OCI-LY7 (cell line): ENCODE measurements around the gene STIM1. TPM values are rescaled to one million over a fixed set of nuclear protein-coding genes. Genes with fewer than 3 reads are reported as not detected.

Experiments
- BruUV-seq: library from RNA; stranded (reverse); fragments of 400-500 nt; replicated peaks from 2 replicates; lab custom pipeline; 2021; lab: Mats Ljungman, UMichigan
- CTCF ChIA-PET: fragments of 300-600 bp; sonication (Branson Sonifier 250); formaldehyde crosslinking; loops from one replicate; lab custom pipeline; 2022; ENCODE audit warnings: antibody characterized with exemption; ENCODE audit not compliant: unreplicated experiment; lab: Charles Lee
- POLR2A ChIA-PET: fragments of 300-600 bp; sonication (Branson Sonifier 250); formaldehyde crosslinking; loops from one replicate; lab custom pipeline; 2022; ENCODE audit warnings: antibody characterized with exemption; lab: Charles Lee
- DNase-seq: peaks from one replicate; pipeline ENCODE4 v3.0.0-alpha.2; 2015; ENCODE audit warnings: low spot score
- H2AFZ ChIP-seq: fragments of 200-600 bp; sonication (generic), shearing (Covaris generic); 2 replicates; pipeline ENCODE4 v1.6.1; 2014; ENCODE audit warnings: mild to moderate bottlenecking, antibody characterized with exemption, low read length, moderate library complexity
- H3K27ac ChIP-seq: fragments of 200-600 bp; sonication (generic); 2 replicates; pipeline ENCODE4 v1.5.1; 2014; ENCODE audit warnings: mixed run types, low read depth, mild to moderate bottlenecking, moderate library complexity, low read length, inconsistent platforms; ENCODE audit not compliant: poor library complexity, severe bottlenecking
- H3K36me3 ChIP-seq: fragments of 200-600 bp; sonication (generic); 2 replicates; pipeline ENCODE4 v1.6.1; 2014; ENCODE audit warnings: mild to moderate bottlenecking, antibody characterized with exemption, low read length, moderate library complexity, mixed read lengths; ENCODE audit not compliant: insufficient read depth
- H3K4me1 ChIP-seq: fragments of 200-600 bp; sonication (generic); 2 replicates; pipeline ENCODE4 v1.5.1; 2014; ENCODE audit warnings: mild to moderate bottlenecking, low read length; ENCODE audit not compliant: insufficient read depth, poor library complexity, severe bottlenecking
- H3K4me2 ChIP-seq: fragments of 200-600 bp; sonication (generic); 2 replicates; pipeline ENCODE4 v1.6.1; 2014; ENCODE audit warnings: mild to moderate bottlenecking, low read length
- H3K4me3 ChIP-seq: fragments of 200-600 bp; sonication (generic); 2 replicates; pipeline ENCODE4 v1.5.1; 2014; ENCODE audit warnings: mild to moderate bottlenecking, low read depth, low read length; ENCODE audit not compliant: poor library complexity, severe bottlenecking
- H3K79me2 ChIP-seq: fragments of 200-600 bp; sonication (generic); 2 replicates; pipeline ENCODE4 v1.6.1; 2016; ENCODE audit warnings: low read depth, mild to moderate bottlenecking, low read length, moderate library complexity, mixed read lengths; ENCODE audit not compliant: insufficient read depth
- H3K9me2 ChIP-seq: fragments of 200-600 bp; sonication (generic); 2 replicates; pipeline ENCODE4 v1.6.1; 2016; ENCODE audit warnings: mild to moderate bottlenecking, low read length, mixed read lengths; ENCODE audit not compliant: insufficient read depth
- H3K9me3 ChIP-seq: fragments of 200-600 bp; sonication (generic); 2 replicates; pipeline ENCODE4 v1.6.1; 2014; ENCODE audit warnings: mild to moderate bottlenecking, mixed run types, low read length, mixed read lengths
- H4K20me1 ChIP-seq: fragments of 200-600 bp; sonication (generic); 2 replicates; pipeline ENCODE4 v1.6.1; 2014; ENCODE audit warnings: mild to moderate bottlenecking, antibody characterized with exemption, low read length, moderate library complexity, mixed read lengths; ENCODE audit not compliant: insufficient read depth
- EZH2phosphoT487 ChIP-seq: fragments of 200-600 bp; sonication (generic); IDR thresholded peaks from 2 replicates; pipeline ENCODE4 v1.6.1; 2018; ENCODE audit warnings: low read depth, borderline replicate concordance, mild to moderate bottlenecking, mixed run types, antibody characterized with exemption, low read length, moderate library complexity, mixed read lengths
- intact Hi-C: fragments of 100-400 bp; cut with micrococcal nuclease; formaldehyde crosslinking; loops from one replicate; pipeline ENCODE4 v1.10.0; 2022; ENCODE audit not compliant: unreplicated experiment
- total RNA-seq, 2 experiments: library from RNA; depleted of rRNA in 1 of 2; stranded (reverse); fragments of >200 nt in 1 of 2; shearing (Covaris generic) in 1 of 2; gene quantifications; 2 replicates each; pipeline ENCODE4 v1.2.3, GENCODE V29; 2014 to 2022
- TF ChIP-seq, protein P1 (sequence below): fragments of 200-600 bp; sonication (generic); conservative IDR thresholded peaks from 2 replicates; pipeline ENCODE4 v1.5.1; 2014; ENCODE audit warnings: mild to moderate bottlenecking, antibody characterized with exemption, low read length, moderate library complexity, mixed read lengths

Gene STIM1
- total RNA-seq, 2 experiments from 2014 or later = 21.0 to 49.1 TPM

DNA sequence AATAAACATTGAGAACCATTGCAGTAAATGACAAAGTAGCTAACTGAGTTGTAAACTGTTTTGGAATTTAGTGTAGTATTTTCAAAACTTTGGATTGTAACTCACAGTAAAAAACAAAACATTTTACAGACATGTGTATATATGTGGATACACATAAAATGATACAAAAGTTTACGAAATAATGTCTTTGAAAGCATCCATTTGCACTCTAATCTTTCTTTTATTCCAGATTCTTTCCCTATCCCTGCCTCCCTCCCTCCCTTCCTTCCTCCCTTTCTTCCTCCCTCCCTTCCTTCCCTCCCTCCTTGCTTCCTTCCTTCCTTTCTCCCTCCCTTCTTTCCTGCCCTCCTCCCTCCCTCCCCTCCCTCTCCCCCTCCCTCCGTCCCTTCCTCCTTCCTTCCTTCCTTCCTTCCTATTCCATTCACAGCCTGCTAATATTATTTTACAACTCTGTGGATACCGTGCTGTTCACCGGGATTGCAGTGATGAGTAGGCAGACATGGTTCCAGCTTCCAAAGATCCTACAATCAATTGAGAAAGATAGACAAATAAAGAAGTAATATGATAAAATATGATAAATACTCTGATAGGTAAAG, 242.7 kb downstream of the STIM1 start:
- Histone ChIP-seq H3K4me1 (peaks cover 48% of the 10 kb centered on the region), H3K4me2 (peak overlapping the region; percentile 96), H3K36me3 (peaks cover 72% of the 10 kb centered on the region), H3K4me3 (peak overlapping the region; percentile 97), H3K27ac (no peak overlapping the region), H3K9me2 (no peaks in the 10 kb centered on the region), H3K9me3 (no peaks in the 10 kb centered on the region), H2AFZ (no peak overlapping the region), H4K20me1 (peaks cover 16% of the 10 kb centered on the region), H3K79me2 (peaks cover 80% of the 10 kb centered on the region)
- intact Hi-C loops = no loop called here
- ChIA-PET CTCF (no interaction called here), POLR2A (interaction anchor here (2.0 kb wide), 1 partner anchor 10 kb away, joined by 9 read pairs; no protein-coding TSS in a partner anchor)
- no TSS peak for BruUV-seq
- no peak for TF ChIP-seq EZH2phosphoT487
- TF ChIP-seq, protein P1, sequence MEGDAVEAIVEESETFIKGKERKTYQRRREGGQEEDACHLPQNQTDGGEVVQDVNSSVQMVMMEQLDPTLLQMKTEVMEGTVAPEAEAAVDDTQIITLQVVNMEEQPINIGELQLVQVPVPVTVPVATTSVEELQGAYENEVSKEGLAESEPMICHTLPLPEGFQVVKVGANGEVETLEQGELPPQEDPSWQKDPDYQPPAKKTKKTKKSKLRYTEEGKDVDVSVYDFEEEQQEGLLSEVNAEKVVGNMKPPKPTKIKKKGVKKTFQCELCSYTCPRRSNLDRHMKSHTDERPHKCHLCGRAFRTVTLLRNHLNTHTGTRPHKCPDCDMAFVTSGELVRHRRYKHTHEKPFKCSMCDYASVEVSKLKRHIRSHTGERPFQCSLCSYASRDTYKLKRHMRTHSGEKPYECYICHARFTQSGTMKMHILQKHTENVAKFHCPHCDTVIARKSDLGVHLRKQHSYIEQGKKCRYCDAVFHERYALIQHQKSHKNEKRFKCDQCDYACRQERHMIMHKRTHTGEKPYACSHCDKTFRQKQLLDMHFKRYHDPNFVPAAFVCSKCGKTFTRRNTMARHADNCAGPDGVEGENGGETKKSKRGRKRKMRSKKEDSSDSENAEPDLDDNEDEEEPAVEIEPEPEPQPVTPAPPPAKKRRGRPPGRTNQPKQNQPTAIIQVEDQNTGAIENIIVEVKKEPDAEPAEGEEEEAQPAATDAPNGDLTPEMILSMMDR = no peak
- DNase-seq = no peak

DNA sequence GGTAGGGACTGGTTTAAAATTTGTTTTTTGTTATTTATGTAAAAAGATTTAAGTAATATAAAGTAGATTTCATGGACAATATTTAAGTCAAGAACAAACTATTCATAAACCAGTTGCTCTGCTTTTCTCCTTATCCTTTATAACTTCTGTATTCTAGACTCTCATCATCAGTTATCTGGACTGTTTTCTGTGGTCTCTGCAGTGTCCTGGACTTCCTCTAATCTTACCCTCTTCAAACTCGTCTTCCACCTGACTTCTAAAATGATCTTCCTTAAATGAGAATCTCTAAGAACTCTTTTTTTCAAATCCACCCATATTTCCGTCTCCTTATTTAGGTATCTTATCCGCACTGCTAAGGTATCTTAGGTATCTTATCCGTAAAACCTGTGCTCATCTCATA, 247.2 kb downstream of the STIM1 start:
- no peaks in the 10 kb centered on the region for H3K9me2 ChIP-seq
- no peak overlapping the region for H2AFZ ChIP-seq
- no peak for TF ChIP-seq EZH2phosphoT487
- TF ChIP-seq, protein P1 = no peak
- peaks cover 73% of the 10 kb centered on the region for H3K79me2 ChIP-seq
- no peak overlapping the region for H3K27ac ChIP-seq
- no peaks in the 10 kb centered on the region for H3K9me3 ChIP-seq
- no peak overlapping the region for H3K4me3 ChIP-seq
- intact Hi-C loops = no loop called here
- no TSS peak for BruUV-seq
- POLR2A ChIA-PET = interaction anchor here (0.7 kb wide), 1 partner anchor 266 kb away, joined by 3 read pairs; no protein-coding TSS in a partner anchor
- peaks cover 22% of the 10 kb centered on the region for H3K4me1 ChIP-seq
- peaks cover 21% of the 10 kb centered on the region for H4K20me1 ChIP-seq
- CTCF ChIA-PET = no interaction called here
- DNase-seq = no peak
- H3K36me3 ChIP-seq = peaks cover 92% of the 10 kb centered on the region
- no peak overlapping the region for H3K4me2 ChIP-seq

DNA sequence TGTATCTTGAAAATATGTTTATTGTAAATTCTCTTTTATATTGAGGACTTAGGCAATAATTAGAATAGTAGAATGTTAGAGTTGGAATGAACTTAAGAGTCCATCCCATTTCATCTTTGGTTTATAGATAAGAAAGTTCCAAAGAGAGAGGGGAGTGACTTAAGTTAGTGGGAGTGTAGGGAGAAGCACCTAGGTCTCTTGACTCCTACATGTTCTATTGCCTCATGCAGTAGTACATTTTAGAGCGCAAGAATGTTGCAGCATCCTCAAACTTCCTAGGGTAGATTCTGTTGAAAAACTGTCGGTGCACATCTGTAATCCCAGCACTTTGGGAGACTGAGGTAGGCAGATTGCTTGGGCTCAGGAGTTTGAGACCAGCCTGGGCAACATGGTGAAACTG, 247.8 kb downstream of the STIM1 start:
- no peak for TF ChIP-seq EZH2phosphoT487
- TF ChIP-seq, protein P1 = no peak
- Histone ChIP-seq H3K4me2 (no peak overlapping the region), H3K9me2 (no peaks in the 10 kb centered on the region), H4K20me1 (peaks cover 21% of the 10 kb centered on the region), H3K9me3 (no peaks in the 10 kb centered on the region), H3K4me3 (no peak overlapping the region), H2AFZ (no peak overlapping the region), H3K79me2 (peaks cover 67% of the 10 kb centered on the region), H3K27ac (no peak overlapping the region), H3K36me3 (peaks cover 92% of the 10 kb centered on the region), H3K4me1 (peaks cover 17% of the 10 kb centered on the region)
- ChIA-PET CTCF (no interaction called here), POLR2A (no interaction called here)
- intact Hi-C loops = no loop called here
- no TSS peak for BruUV-seq
- DNase-seq = no peak
